ENCODE measurements around the gene ANKRD33. TPM values are rescaled to one million over a fixed set of nuclear protein-coding genes. Genes with fewer than 3 reads are reported as not detected.

Gene ANKRD33
- total and polyA plus RNA-seq, 2 of the 8 experiments (the other 6 are each of a cell fraction or from before 2014, with no cell fraction given), result 0.41 to 0.53 TPM

DNA sequence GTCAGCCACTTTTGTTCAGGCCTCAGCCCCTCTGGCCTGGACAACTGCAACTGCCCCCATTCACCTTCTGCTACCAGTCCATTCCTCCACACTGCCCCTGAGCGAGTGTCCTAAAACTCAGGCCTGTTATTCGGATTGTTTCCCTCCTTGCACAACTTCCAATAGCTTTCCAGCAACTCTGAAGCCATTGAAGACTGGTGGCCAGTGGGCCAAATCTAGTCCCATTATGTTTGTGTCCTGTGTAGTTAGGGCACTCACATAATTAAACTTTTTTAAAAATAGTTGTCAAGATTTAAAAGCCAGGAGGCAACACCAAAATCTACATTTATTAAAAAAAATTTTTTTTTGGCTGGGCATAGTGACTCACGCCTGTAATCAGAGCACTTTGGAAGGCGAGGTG lies 21.6 kb upstream of the ANKRD33 start (continued):
- no peak for TF ChIP-seq SP1 (IDR thresholded peaks at IDR 0.05; ENCODE audit: low read depth, low read length)
- TF ChIP-seq, protein P1, sequence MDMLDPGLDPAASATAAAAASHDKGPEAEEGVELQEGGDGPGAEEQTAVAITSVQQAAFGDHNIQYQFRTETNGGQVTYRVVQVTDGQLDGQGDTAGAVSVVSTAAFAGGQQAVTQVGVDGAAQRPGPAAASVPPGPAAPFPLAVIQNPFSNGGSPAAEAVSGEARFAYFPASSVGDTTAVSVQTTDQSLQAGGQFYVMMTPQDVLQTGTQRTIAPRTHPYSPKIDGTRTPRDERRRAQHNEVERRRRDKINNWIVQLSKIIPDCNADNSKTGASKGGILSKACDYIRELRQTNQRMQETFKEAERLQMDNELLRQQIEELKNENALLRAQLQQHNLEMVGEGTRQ (IDR thresholded peaks at IDR 0.05; ENCODE audit: low read length), result no peak
- no peak for TF ChIP-seq TCF12 (IDR thresholded peaks at IDR 0.05; ENCODE audit: low read depth, low read length)
- TF ChIP-seq RXRA (IDR thresholded peaks at IDR 0.05; ENCODE audit: insufficient read depth, low read depth, low read length), result no peak

Measured in H1 (cell line).